ENCODE data around the gene LRRC3B. TPM values are rescaled to one million over a fixed set of nuclear protein-coding genes. Genes with fewer than 3 reads are reported as not detected.

Gene LRRC3B
- total and polyA plus RNA-seq, 2 donors (not counting 3 experiments of a cell fraction or from before 2014, with no cell fraction given) = not detected

DNA sequence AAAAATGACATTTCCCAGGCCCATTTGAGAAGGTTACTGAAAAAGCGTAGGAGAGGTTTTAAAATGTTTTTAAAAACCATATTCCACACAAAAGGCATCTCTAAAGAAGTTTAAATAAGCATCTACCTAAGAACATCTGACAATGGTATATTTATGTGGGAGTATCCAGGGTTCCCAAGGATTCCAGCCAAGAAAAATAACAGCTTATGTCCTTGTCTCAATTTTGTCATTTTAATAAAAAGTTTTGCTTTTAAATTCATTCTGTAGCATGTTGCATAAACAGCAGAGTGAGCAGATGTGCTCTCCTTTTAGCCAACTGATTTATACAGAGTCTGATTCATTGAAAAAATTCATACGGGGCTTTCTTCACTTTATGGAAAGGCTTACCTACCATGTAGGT lies 129.9 kb downstream of the LRRC3B start:
- H3K9ac ChIP-seq (replicated peaks; ENCODE audit: extremely low read depth, insufficient read depth, low read length) = no peak overlapping the region
- no peaks in the 10 kb centered on the region for H3K36me3 ChIP-seq (ENCODE audit: control insufficient read depth in 2 of 2, extremely low read depth in 1 of 2, insufficient read depth in 2 of 2, low read length in 2 of 2)
- ChIA-PET CTCF (no interaction called here), POLR2A (no interaction called here)
- H3K4me3 ChIP-seq (replicated peaks in 1 of 3; ENCODE audit: insufficient read depth in 1 of 3, low read depth in 1 of 3, low read length in 3 of 3) = no peak overlapping the region
- dilution Hi-C loops (cut with MboI; ENCODE audit: extremely low pct_ligation_motif_present, low sequenced_read_pairs) = no loop called here
- H3K27me3 ChIP-seq (ENCODE audit: control insufficient read depth in 2 of 2, insufficient read depth in 2 of 2, low read length in 2 of 2) = no peaks in the 10 kb centered on the region
- H4K20me1 ChIP-seq (replicated peaks; ENCODE audit: control insufficient read depth, extremely low read depth, insufficient read depth, low read length) = no peaks in the 10 kb centered on the region
- FAIRE-seq (no peak), DNase-seq (ENCODE audit: low read depth, low spot score) (no peak)
- intact Hi-C loops (cut with micrococcal nuclease) = no loop called here
- peaks cover 3% of the 10 kb centered on the region for H3K9me3 ChIP-seq (replicated peaks; ENCODE audit: control insufficient read depth, insufficient read depth, low read length)
- H3K9me1 ChIP-seq (replicated peaks; ENCODE audit: control insufficient read depth, extremely low read depth, insufficient read depth, low read length) = no peaks in the 10 kb centered on the region
- H3K79me2 ChIP-seq (ENCODE audit: control insufficient read depth, insufficient read depth, low read length) = no peaks in the 10 kb centered on the region
- H2AFZ ChIP-seq (ENCODE audit: low read depth, low read length) = no peak overlapping the region
- H3K4me2 ChIP-seq (ENCODE audit: insufficient read depth, low read length) = no peak overlapping the region
- H3K27ac ChIP-seq (ENCODE audit: insufficient read depth, low read depth, low read length) = no peak overlapping the region
- TF ChIP-seq CTCF (IDR thresholded peaks at IDR 0.05; ENCODE audit: extremely low read depth in 1 of 2, insufficient read depth in 1 of 2, low read depth in 1 of 2, low read length in 2 of 2) (no peak), EZH2 (IDR thresholded peaks at IDR 0.05; ENCODE audit: borderline replicate concordance, low read depth, low read length, severe bottlenecking) (no peak), POLR2AphosphoS5 (IDR thresholded peaks at IDR 0.05; ENCODE audit: insufficient read depth, low read depth, low read length) (no peak), JUN (IDR thresholded peaks at IDR 0.05; ENCODE audit: borderline replicate concordance, insufficient read depth, insufficient read length, low read depth) (no peak), POLR2A (IDR thresholded peaks at IDR 0.05; ENCODE audit: low read depth, low read length) (no peak), GATA2 (IDR thresholded peaks at IDR 0.05; ENCODE audit: insufficient read depth, insufficient read length, low read depth, low read length) (no peak), MYC (IDR thresholded peaks at IDR 0.05; ENCODE audit: low read depth, low read length) (no peak), FOS (IDR thresholded peaks at IDR 0.05; ENCODE audit: borderline replicate concordance, insufficient read depth, low read length) (no peak)
- TF ChIP-seq, protein P1, sequence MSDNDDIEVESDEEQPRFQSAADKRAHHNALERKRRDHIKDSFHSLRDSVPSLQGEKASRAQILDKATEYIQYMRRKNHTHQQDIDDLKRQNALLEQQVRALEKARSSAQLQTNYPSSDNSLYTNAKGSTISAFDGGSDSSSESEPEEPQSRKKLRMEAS (IDR thresholded peaks at IDR 0.05; ENCODE audit: insufficient read depth, insufficient read length) = no peak
- BruUV-seq (replicated peaks) = no TSS peak
- H3K4me1 ChIP-seq (ENCODE audit: control insufficient read depth, extremely low read depth, insufficient read depth, low read length) = no peaks in the 10 kb centered on the region

Measured in endothelial cell of umbilical vein (primary cell).